ENCODE data around the gene NHERF1.

Gene NHERF1

DNA sequence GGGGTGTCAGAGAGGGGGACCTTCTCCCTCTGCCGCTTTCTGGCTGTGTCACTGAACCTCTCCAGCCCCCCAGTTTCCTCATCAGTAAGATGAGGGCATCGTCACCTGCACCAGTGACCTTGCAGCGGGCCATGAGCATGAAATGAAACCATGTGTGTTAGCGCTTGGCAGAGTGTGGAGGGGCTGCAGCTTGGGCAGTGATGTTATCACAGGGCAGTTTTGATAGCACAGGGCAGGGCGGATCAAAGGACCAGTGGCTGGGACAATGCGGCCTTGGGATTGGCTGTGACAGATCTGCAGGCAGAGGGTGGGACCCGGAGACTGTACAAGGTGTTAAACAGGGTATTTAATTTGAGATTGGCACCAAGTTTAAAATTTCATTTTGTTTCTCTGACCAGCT lies 66.6 kb downstream of the NHERF1 start:
- no peak for DNase-seq

GRCh38 chr17:74815550-74816370 lies 67.3 kb downstream of the NHERF1 start:
- no peak for DNase-seq

DNA sequence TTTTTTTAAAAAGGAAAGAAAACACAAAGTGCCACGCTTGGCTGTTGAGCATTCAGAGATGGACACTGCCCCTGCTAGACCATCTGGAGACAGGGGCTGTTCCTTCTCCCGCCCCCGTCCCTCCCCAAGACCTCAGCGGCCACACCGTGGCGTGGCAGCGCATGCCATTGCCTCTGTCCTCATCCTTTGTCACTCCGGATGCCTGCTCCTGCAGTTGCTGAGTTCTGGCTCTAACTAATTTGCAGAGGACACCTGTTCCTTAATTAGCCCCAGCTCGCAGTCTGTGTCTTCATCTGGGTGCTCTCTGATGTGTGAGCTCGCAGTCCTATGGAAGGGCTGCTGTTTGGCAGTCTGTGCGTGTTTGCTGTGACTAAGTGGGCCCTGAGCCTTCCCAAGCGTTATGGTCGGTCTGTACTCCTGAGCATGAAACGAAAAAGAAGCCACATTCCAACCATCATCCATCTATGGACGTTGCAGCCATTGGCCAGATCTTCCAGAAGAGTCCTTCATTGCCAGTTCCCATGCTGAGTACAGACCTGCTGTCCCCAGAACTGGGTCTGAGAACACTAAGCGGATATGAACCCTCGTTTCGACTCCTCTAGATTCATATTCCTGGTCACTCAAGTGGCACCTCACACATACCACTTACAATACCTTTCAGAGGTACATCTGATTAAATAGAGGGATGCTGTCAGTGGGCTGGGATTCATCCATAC lies 68.6 kb downstream of the NHERF1 start:
- no peak for DNase-seq

- no peak for DNase-seq
These were observed 70.0 kb downstream of the NHERF1 start for GRCh38 chr17:74818291-74818938.

All from right hindlimb (tissue), 1 donor.